HG02885 (cell line): ENCODE data around the gene THAP4.
"Not testable (repeated sequence)": the region's sequence is repeated elsewhere in the genome, so short reads cannot be mapped to it uniquely, and the experiment has no call there.

Experiments used
- ATAC-seq: cut with Tn5 transposase; IDR thresholded peaks from one replicate; pipeline ENCODE4 v1.9.1; 2021; ENCODE audit warnings: mild to moderate bottlenecking; ENCODE audit not compliant: unreplicated experiment, poor library complexity

Gene THAP4

GRCh38 chr2:241590496-241591455 lies 46.2 kb downstream of the THAP4 start:
- ATAC-seq = not testable (repeated sequence)

GRCh38 chr2:241589863-241590262 lies 47.1 kb downstream of the THAP4 start:
- not testable (repeated sequence) for ATAC-seq

GRCh38 chr2:241586564-241587264 lies 50.2 kb downstream of the THAP4 start:
- ATAC-seq = no peak

- ATAC-seq = no peak
These were observed 52.5 kb downstream of the THAP4 start for GRCh38 chr2:241584436-241584835.

GRCh38 chr2:241582806-241583205 lies 54.2 kb downstream of the THAP4 start:
- no peak for ATAC-seq

GRCh38 chr2:241582328-241582727 lies 54.6 kb downstream of the THAP4 start:
- no peak for ATAC-seq

- ATAC-seq = no peak
These were observed 57.7 kb downstream of the THAP4 start for GRCh38 chr2:241579281-241579680.

GRCh38 chr2:241577413-241578122 lies 59.4 kb downstream of the THAP4 start:
- ATAC-seq = no peak

GRCh38 chr2:241576293-241576654 lies 60.7 kb downstream of the THAP4 start:
- no peak for ATAC-seq

- no peak for ATAC-seq
These were observed 61.2 kb downstream of the THAP4 start for GRCh38 chr2:241575624-241576292.

- ATAC-seq = no peak
These were observed 61.9 kb downstream of the THAP4 start for GRCh38 chr2:241574911-241575623.

GRCh38 chr2:241573741-241574140 lies 63.2 kb downstream of the THAP4 start:
- no peak for ATAC-seq

GRCh38 chr2:241572915-241573651 lies 63.9 kb downstream of the THAP4 start:
- ATAC-seq = not testable (repeated sequence)

- ATAC-seq = no peak
These were observed 64.9 kb downstream of the THAP4 start for GRCh38 chr2:241571821-241572620.

- ATAC-seq = no peak
These were observed 65.9 kb downstream of the THAP4 start for GRCh38 chr2:241570961-241571581.

GRCh38 chr2:241569831-241570281 lies 67.1 kb downstream of the THAP4 start:
- ATAC-seq = no peak

- ATAC-seq = no peak
These were observed 68.2 kb downstream of the THAP4 start for GRCh38 chr2:241568726-241569125.

GRCh38 chr2:241567776-241568175 lies 69.2 kb downstream of the THAP4 start:
- no peak for ATAC-seq
